HepG2 (cell line): Measurements from ENCODE around the gene CDCA4. TPM values are rescaled to one million over a fixed set of nuclear protein-coding genes. Genes with fewer than 3 reads are reported as not detected.
A peak's percentile ranks its signal among the peaks of the same experiment; 100 is the strongest.

Source experiments
- ATAC-seq: fragments of 200-7000 bp; cut with Tn5 transposase; 3 replicates; pipeline ENCODE4 v1.9.1; 2020; ENCODE audit warnings: mild to moderate bottlenecking, moderate library complexity
- BruUV-seq: library from RNA; stranded (reverse); fragments of 400-500 nt; replicated peaks from 2 replicates; lab custom pipeline; 2021; lab: Mats Ljungman, UMichigan
- CTCF ChIA-PET: fragments of 300-600 bp; formaldehyde crosslinking; extraction: SDS; loops from one replicate; lab custom pipeline; 2021; ENCODE audit warnings: low total read pairs, inconsistent platforms, low intra/inter-chr PET ratio; lab: Yijun Ruan, JAX
- POLR2A ChIA-PET: fragments of 350-600 bp; sonication (Branson Sonifier 250); formaldehyde crosslinking; loops from one replicate; lab custom pipeline; 2020; ENCODE audit warnings: antibody characterized with exemption, inconsistent platforms; lab: Yijun Ruan, JAX
- DNase-seq: peaks from one replicate; pipeline ENCODE4 v3.0.0-alpha.2; 2015; ENCODE audit warnings: low spot score
- FAIRE-seq: peaks from 3 replicates; lab custom pipeline; 2011; peaks lifted over from hg19 to GRCh38; lab: Jason Lieb, UNC
- H2AFZ ChIP-seq: one replicate; pipeline ENCODE4 v1.6.1; 2011; ENCODE audit warnings: low read length, inconsistent platforms
- H3K27ac ChIP-seq: fragments of 300-600 bp; 3 replicates; pipeline ENCODE4 v1.8.0; 2011; ENCODE audit warnings: mixed run types, mild to moderate bottlenecking, mixed read lengths, low read length, inconsistent platforms; ENCODE audit not compliant: insufficient read depth; ENCODE audit errors: extremely low read length
- H3K27me3 ChIP-seq, 2 experiments: fragments of 200-600 bp in 1 of 2; 2 replicates in 1 of 2; 3 replicates in 1 of 2; pipeline versions ENCODE4 v1.6.0 to v1.8.0; 2011; ENCODE audit warnings: low read length in 2 of 2, mild to moderate bottlenecking in 2 of 2, moderate library complexity in 2 of 2, inconsistent platforms in 1 of 2; ENCODE audit not compliant: insufficient read depth in 2 of 2, control insufficient read depth in 1 of 2
- H3K36me3 ChIP-seq, 2 experiments: fragments of 200-600 bp in 1 of 2; replicated peaks in 1 of 2; 2 replicates in 1 of 2; 3 replicates in 1 of 2; pipeline versions ENCODE4 v1.5.1 to v1.8.0; 2011; ENCODE audit warnings: low read length in 2 of 2, inconsistent platforms in 1 of 2; ENCODE audit not compliant: insufficient read depth in 2 of 2, control insufficient read depth in 1 of 2
- H3K4me1 ChIP-seq: 2 replicates; pipeline ENCODE4 v1.5.1; 2012; ENCODE audit warnings: low read length, inconsistent platforms; ENCODE audit not compliant: insufficient read depth
- H3K4me2 ChIP-seq: 2 replicates; pipeline ENCODE4 v1.6.0; 2011; ENCODE audit warnings: low read depth, low read length, inconsistent platforms
- H3K4me3 ChIP-seq, 3 experiments: fragments of 200-600 bp in 1 of 3; sonication (generic), shearing (Covaris generic) in 1 of 3; replicated peaks in 1 of 3; 2 replicates each; pipeline ENCODE4 v1.5.1; 2011 to 2016; ENCODE audit warnings: low read length in 3 of 3, inconsistent platforms in 2 of 3, low read depth in 2 of 3, mild to moderate bottlenecking in 2 of 3, control low read depth in 1 of 3, mixed read lengths in 1 of 3; ENCODE audit not compliant: insufficient read depth in 1 of 3
- H3K79me2 ChIP-seq: one replicate; pipeline ENCODE4 v1.6.1; 2011; ENCODE audit warnings: low read length, inconsistent platforms; ENCODE audit not compliant: insufficient read depth
- H3K9ac ChIP-seq: 2 replicates; pipeline ENCODE4 v1.6.0; 2011; ENCODE audit warnings: mild to moderate bottlenecking, low read depth, low read length, inconsistent platforms; ENCODE audit not compliant: insufficient read depth
- H3K9me3 ChIP-seq: 2 replicates; pipeline ENCODE4 v1.5.1; 2012; ENCODE audit warnings: mild to moderate bottlenecking, low read length
- H4K20me1 ChIP-seq: 2 replicates; pipeline ENCODE4 v1.6.0; 2011; ENCODE audit warnings: inconsistent platforms, mild to moderate bottlenecking, low read length, moderate library complexity; ENCODE audit not compliant: insufficient read depth
- HNRNPL ChIP-seq: fragments of 200-400 bp; formaldehyde crosslinking; IDR thresholded peaks from 2 replicates; pipeline ENCODE4 v1.6.1; 2017; ENCODE audit warnings: mild to moderate bottlenecking, low read depth, low read length
- MZF1 ChIP-seq: sonication (generic); formaldehyde crosslinking; IDR thresholded peaks from 2 replicates; pipeline ENCODE4 v1.8.1; 2023; ENCODE audit warnings: mild to moderate bottlenecking, missing genetic modification reagents, borderline replicate concordance
- SRSF9 ChIP-seq: fragments of 200-400 bp; formaldehyde crosslinking; IDR thresholded peaks from 2 replicates; pipeline ENCODE4 v1.6.1; 2018; ENCODE audit warnings: borderline replicate concordance, mild to moderate bottlenecking, low read depth, low read length; ENCODE audit not compliant: insufficient read depth, poor library complexity, severe bottlenecking
- TBX2 ChIP-seq: sonication (generic); formaldehyde crosslinking; IDR thresholded peaks from 2 replicates; pipeline ENCODE4 v1.5.0; 2020; ENCODE audit warnings: missing genetic modification reagents, mild to moderate bottlenecking, borderline replicate concordance
- TFDP2 ChIP-seq: sonication (generic); formaldehyde crosslinking; IDR thresholded peaks from 2 replicates; pipeline ENCODE4 v1.4.0; 2020; ENCODE audit warnings: missing genetic modification reagents
- THAP9 ChIP-seq: sonication (generic); formaldehyde crosslinking; IDR thresholded peaks from 2 replicates; pipeline ENCODE4; 2020; ENCODE audit warnings: missing genetic modification reagents, mild to moderate bottlenecking, borderline replicate concordance
- ZFX ChIP-seq: sonication (generic); formaldehyde crosslinking; IDR thresholded peaks from 2 replicates; pipeline ENCODE4 v1.4.0; 2020; ENCODE audit warnings: mild to moderate bottlenecking, low read depth, missing genetic modification reagents, moderate library complexity
- ZNF280B ChIP-seq: sonication (generic); formaldehyde crosslinking; IDR thresholded peaks from 2 replicates; pipeline ENCODE4 v1.5.0; 2020; ENCODE audit warnings: missing genetic modification reagents, mild to moderate bottlenecking, borderline replicate concordance
- ZNF503 ChIP-seq: sonication (generic); formaldehyde crosslinking; IDR thresholded peaks from 2 replicates; pipeline ENCODE4 v1.4.0; 2020; ENCODE audit warnings: missing genetic modification reagents
- ZSCAN21 ChIP-seq: sonication (generic); formaldehyde crosslinking; IDR thresholded peaks from 2 replicates; pipeline ENCODE4 v1.8.0; 2022; ENCODE audit warnings: mild to moderate bottlenecking, missing genetic modification reagents, moderate library complexity, borderline replicate concordance
- WGBS: methylation state at CpG from one replicate; pipeline ENCODE4 v1.1.6; 2017; ENCODE audit warnings: low lambda C conversion rate; 5-methylcytosine and 5-hydroxymethylcytosine counted together
- in situ Hi-C: cut with HindIII; loops from 2 replicates; pipeline ENCODE4 v1.10.0; 2017; ENCODE audit warnings: low pct_unique_long_range_greater_than_20kb; ENCODE audit not compliant: extremely low pct_ligation_motif_present
- intact Hi-C: fragments of 100-400 bp; cut with micrococcal nuclease; formaldehyde crosslinking; loops from one replicate; pipeline ENCODE4 v1.10.0; 2022; ENCODE audit not compliant: unreplicated experiment
- polyA plus RNA-seq, 8 experiments: library from polyadenylated mRNA; depleted of rRNA in 3 of 8; stranded (reverse) in 7 of 8; unstranded in 1 of 8; fragments of >200 nt; fragmentation: Illumina TruSeq in 4 of 8; extraction: Trizol in 4 of 8; gene quantifications; 2 replicates each; pipeline versions ENCODE4 v1.2.1 to v1.2.3, GENCODE V29; 2011 to 2016; ENCODE audit warnings: low read depth in 4 of 8, missing spikeins in 1 of 8, mixed read lengths in 1 of 8; ENCODE audit not compliant: insufficient read depth in 1 of 8
- total RNA-seq, 5 experiments: library from RNA; depleted of rRNA; stranded (reverse); fragments of >200 nt; fragmentation: Illumina TruSeq; extraction: Trizol; gene quantifications; 2 replicates each; pipeline ENCODE4 v1.2.3, GENCODE V29; 2016; ENCODE audit warnings: low read depth in 1 of 5

Gene CDCA4
- total and polyA plus RNA-seq, 2 of the 13 experiments (the other 11 are each of a cell fraction or from before 2014, with no cell fraction given): 19.7 to 43.1 TPM

GRCh38 chr14:104977008-104977680, 43.7 kb downstream of the CDCA4 start:
- H3K9ac ChIP-seq: peak overlapping the region; percentile 26; the same call in 1 of the 2 replicates
- in situ Hi-C loops: no loop called here

More at GRCh38 chr14:104977008-104977680, 43.7 kb downstream of the CDCA4 start:
- Histone ChIP-seq H3K79me2 (no peaks in the 10 kb centered on the region), H3K4me3 (peak overlapping the region; percentile 56 to 74 (median 60)), H4K20me1 (no peaks in the 10 kb centered on the region), H3K4me1 (peaks cover 51% of the 10 kb centered on the region), H3K27ac (no peak overlapping the region), H3K9me3 (no peaks in the 10 kb centered on the region), H2AFZ (no peak overlapping the region), H3K36me3 (no peaks in the 10 kb centered on the region), H3K4me2 (peak overlapping the region; percentile 94), H3K27me3 (peaks cover 16 to 82% of the 10 kb centered on the region in 2 experiments)
- CTCF ChIA-PET: interaction anchor here (1.4 to 6.7 kb wide), 2 partner anchors 68 to 110 kb away, joined by 4 to 146 read pairs; no protein-coding TSS in a partner anchor
- TF ChIP-seq SRSF9 (no peak), ZNF280B (CRISPR knock-in tag) (no peak), THAP9 (CRISPR knock-in tag) (0 out of 2 replicates have a peak, but pooled peaks have one; percentile 30), TFDP2 (CRISPR knock-in tag) (no peak), ZSCAN21 (no peak), MZF1 (no peak), TBX2 (CRISPR knock-in tag) (0 out of 2 replicates have a peak, but pooled peaks have one; percentile 14), ZNF503 (CRISPR knock-in tag) (no peak), HNRNPL (0 out of 2 replicates have a peak, but pooled peaks have one; percentile 13), ZFX (CRISPR knock-in tag) (0 out of 2 replicates have a peak, but pooled peaks have one; percentile 21)
- ATAC-seq: peak; percentile 4; the same call in 2 of the 3 replicates
- WGBS: no CpG with 5 or more reads among the region's 11 CpGs
- POLR2A ChIA-PET: no interaction called here
- intact Hi-C loops: loop anchor here (5.0 kb wide), 1 partner anchor 45 kb away; the partner anchor contains the start of gene CDCA4
- no peak for DNase-seq
- FAIRE-seq: no peak
- no TSS peak for BruUV-seq
